GM18861 (cell line): ENCODE results near the gene COL4A2.
"Not testable (repeated sequence)": the region's sequence is repeated elsewhere in the genome, so short reads cannot be mapped to it uniquely, and the experiment has no call there.

Experiments used
- ATAC-seq: cut with Tn5 transposase; IDR thresholded peaks from one replicate; pipeline ENCODE4 v1.9.1; 2021; ENCODE audit not compliant: unreplicated experiment

Gene COL4A2

DNA sequence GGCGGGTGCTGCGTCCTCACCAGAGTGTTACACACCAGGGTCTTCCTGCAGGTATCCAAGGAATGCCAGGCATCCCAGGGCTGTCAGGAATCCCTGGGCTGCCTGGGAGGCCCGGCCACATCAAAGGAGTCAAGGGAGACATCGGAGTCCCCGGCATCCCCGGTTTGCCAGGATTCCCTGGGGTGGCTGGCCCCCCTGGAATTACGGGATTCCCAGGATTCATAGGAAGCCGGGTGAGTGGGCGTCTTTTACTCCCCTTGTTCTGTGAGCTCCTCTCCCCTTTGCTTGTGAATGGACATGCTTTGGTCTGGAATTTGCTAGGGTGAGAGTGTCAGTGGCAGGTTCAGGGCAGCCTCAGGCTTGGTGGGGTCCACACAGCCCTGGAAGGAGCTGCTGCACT, 178.5 kb downstream of the COL4A2 start:
- no peak for ATAC-seq

DNA sequence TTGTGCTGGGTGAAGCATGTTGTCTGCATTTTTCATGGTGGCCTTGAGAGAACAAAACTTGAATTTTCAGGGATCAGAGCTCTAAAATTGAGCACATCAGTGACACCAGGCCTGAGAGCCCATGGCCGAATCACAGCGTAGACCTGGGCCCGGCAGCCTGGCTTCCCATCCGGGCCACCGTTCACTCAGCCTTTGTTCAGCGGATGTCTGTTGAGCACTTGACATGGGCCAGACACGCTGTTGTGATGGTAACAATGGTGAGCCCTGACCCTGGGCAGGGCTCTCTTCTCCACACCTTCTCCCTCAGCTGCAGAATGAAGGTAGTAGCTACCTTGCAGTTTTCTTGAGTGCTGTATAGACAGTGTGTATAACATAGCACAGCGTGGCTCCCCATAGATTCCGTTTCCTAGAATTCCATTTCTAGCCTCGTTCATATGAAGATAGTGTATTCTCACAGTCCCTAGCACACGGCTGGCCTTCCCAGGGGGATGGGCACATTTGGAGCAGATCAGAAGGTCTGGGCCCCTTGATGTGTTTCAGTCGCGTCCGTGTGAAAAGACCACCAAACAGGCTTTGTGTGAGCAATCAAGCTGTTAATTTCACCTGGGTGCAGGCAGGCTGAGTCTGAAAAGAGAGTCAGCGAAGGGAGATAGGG, 179.1 kb downstream of the COL4A2 start:
- no peak for ATAC-seq

DNA sequence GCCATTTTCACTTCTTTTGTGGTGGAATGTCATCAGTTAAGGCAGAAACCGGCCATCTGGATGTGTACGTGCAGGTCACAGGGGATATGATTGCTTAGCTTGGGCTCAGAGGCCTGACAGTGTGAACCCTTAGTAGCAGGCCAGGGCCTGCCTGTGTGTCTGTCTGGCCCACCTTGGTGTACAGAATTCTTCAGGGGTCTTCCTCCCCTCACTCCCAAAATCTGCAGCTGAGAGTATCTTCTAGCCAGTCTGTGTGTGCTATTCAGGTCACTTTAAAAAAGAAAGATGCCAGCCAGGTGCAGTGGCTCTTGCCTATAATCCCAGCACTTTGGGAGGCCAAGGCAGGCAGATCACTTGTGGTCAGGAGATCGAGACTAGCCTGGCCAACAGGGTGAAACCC, 179.8 kb downstream of the COL4A2 start:
- not testable (repeated sequence) for ATAC-seq

DNA sequence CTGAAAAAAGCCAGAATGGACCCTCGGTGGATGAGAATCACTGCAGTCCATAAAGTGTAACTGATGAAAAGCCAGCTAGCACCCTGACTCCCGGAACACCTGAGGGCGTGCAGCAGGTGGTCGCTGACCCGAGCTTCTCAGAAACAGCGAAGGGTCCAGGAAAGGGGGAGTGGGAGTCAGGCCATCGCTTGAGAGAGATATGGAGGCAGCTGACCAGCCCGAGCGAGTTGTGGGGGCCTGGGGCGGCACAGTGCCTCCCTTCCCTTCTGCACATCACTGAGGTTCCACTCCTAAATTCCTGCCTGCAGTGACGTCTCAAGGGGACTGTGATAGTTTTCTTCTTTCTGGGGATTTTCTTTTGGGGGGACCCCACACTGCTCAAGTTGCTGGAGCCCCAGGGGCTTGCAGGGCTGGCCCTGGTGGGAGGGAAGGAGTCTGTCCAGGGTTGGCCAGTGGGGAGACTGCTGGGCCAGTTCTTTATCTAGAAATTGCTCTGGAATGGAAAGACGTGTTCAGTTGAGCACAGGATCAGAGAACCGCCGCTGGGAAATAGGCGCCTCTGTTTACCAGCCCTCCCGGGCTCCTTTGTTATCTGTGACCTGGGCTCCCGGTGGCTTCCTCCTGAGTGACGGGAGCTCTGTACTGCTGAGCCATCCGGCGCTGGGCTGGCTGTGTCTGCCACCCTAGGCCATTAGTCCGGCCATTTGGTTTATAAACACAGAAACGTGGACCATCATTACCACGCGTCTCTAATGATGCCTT, 183.1 kb downstream of the COL4A2 start:
- ATAC-seq = no peak

DNA sequence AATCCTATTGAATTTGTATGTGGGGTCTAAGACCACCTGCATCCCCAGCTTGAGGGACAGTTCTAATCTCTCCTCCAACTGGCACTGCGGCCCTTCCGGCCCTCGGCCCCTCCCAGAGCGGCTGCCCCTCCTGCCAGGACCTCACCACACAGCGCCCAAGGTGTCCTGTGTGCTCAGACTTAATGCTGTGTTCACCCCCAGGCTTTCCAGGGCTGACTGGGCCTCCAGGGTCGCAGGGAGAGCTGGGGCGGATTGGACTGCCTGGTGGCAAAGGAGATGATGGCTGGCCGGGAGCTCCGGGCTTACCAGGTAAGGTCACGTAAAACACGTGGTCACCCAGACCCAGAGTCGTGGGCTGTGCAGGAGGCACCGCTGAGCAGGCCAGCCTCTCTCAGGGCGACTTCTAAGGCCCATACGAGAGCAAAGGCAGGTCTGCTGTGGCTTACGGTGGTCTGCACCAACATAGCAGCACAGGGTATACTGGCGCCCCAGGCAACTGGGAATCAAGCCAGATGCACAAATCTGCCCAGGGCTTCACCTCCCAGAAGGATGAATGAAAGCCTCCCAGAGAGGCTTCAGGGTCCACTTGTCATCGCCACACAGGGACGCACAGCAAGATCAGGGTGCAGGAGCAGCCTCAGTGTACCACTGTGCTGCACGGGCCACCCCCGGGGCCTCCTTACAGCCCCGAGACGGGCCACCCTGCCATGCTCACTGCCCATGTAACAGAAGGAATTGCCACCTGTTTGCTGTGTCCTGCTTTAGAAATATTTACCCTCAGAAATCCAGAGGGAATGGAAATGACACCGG, 185.0 kb downstream of the COL4A2 start:
- ATAC-seq = no peak

DNA sequence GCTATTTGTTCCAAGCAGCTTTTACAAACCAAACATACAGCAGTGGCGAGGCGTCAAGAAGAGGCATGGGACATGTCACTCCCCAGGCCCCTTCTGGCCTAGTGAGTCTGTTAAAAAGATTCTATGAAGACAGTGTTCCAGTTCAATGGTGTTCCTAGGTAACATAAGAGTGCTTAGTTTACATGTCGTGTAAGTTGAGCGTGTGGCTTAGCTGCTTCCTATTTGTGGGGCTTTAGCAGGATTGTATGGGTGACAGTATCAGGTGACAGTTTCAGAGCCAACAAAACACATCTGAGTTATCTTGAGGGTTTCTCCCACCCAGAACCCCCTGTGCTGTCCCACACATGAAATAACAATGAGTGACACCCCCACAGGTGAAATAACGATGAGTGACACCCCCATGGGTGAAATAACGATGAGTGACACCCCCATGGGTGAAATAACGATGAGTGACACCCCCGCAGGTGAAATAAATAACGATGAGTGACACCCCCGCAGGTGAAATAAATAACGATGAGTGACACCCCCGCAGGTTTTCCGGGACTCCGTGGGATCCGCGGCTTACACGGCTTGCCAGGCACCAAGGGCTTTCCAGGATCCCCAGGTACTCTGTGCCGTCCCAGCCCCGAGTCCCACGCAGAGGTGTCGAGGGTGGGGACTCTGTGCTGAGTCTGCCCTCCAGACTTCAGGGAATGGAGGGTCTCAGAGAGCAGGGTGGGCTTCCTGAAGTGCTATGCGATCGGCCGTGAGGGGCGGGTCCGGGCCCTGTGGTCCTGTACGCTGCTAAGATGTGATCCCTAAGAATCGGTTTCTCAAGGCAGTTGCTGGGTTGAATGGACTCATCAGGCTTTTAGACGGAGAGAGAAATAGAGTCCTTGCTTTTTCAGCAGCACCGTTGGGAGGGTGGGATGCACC, 185.9 kb downstream of the COL4A2 start:
- ATAC-seq = no peak

DNA sequence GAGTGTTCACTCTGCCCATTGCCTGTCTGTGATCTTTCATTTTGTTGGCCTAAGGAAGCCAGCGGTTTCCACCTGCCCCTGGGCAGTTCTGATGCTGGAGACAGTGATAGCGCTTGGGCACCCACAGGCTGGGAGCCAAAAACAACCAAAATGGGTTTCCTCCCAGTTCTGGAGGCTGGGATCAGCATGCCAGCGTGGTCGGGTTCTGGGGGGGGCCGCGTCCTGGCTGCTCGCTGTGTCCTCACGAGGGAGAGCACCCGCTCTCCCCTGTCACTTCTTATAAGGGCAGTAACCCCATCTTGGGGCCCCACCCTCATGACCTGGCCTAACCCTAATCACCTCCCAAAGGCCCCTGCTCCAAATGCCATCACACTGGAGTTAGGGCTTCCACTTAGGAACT, 186.5 kb downstream of the COL4A2 start:
- no peak for ATAC-seq

DNA sequence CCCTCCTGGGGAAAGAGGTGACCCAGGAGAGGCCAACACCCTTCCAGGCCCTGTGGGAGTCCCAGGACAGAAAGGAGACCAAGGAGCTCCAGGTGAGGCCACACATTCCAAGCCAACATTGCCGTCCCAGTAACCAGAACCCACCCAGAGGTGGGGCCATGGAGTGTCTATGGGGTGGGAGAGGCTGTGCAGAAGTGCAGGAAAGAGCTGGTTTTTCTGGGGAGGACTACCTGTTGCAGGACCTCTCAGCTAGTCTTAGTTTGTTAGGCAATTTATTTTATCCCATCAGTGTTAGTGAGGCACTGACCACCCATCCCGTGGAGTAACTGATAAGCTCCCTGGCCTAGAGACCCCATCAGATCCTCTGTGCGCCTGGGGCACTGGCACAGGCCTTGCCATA, 188.3 kb downstream of the COL4A2 start:
- no peak for ATAC-seq

DNA sequence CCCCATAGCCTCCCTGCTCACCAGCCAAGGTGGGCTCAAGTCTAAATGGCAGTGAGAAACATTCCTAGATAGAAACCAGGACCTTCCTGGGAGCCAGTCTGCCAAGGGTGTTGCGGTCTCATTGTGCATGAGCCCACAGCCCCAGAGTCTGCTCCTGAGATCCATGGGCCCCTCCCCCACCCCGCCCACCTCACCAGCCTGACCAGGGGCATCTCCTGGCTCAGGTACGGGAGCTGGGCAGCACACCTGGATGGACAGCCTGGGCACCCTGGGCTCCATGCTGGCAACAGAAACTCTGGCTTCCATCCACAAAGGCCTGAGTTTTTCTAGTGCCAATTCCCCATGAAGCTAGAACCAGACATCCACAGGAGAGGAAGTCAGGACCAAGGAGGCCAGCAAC, 188.8 kb downstream of the COL4A2 start:
- ATAC-seq = no peak

DNA sequence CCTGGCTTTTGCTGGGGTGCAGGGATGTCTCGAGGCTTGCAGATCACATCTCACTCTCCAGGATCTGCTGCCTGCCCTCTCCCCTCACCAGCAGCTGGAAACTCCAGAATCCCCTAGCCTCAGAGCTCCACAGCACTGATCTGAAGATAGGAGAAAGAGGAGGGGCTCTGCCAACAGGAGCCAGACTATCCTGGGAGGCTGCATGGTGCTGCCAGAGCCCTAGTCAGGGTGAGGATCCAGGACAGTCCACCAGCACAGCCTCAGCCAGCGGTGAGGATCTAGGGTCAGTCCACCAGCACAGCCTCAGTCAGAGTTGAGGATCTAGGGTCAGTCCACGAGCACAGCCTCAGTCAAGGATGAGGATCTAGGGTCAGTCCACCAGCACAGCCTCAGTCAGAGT, 189.2 kb downstream of the COL4A2 start:
- no peak for ATAC-seq

DNA sequence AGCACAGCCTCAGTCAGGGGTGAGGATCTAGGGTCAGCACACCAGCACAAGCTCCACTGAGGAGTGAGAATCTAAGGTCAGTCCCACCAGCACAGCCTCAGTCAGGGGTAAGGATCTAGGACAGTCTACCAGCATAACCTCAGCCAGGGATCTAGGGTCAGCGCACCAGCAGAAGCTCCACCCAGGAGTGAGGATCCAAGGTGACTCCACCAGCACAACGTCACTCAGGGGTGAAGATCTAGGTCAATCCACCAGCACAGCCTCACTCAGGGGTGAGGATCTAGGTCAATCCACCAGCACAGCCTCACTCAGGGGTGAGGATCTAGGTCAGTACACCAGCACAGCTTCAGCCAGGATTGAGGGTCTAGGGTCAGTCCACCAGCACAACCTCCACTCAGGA, 189.9 kb downstream of the COL4A2 start:
- ATAC-seq = no peak

DNA sequence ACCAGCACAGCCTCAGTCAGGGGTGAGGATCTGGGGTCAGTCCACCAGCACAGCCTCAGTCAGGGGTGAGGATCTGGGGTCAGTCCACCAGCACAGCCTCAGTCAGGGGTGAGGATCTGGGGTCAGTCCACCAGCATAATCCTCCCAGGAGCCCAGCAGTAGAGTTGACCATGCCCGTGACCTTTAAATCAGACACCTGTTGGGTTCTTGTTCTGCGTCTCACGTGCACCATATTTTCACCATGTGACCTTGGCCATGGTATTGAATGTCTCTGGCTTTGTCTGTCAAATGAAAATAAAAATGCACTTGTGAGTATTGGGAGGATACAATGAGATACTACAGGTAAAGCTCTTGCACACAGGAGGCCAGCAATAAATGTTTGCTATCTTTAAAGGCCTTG, 190.8 kb downstream of the COL4A2 start:
- ATAC-seq = not testable (repeated sequence)

DNA sequence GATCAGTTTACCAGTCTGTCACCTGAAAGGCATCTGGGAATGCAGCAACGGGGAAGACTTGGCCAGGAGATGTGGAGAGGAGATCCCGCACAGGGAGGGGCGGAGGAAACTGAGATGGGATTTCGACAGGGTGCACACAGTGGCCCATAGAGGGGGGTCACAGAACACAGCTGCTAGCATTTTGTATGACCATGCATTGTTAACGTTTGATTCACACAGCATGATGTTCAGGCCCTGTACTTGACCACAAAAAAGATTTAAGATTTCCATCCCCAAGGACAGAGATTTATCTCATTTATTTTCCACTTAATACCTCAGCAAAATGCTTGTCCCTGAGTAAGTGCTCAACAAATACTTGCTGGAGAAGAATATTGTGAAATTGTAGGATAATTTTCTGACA, 191.2 kb downstream of the COL4A2 start:
- no peak for ATAC-seq

DNA sequence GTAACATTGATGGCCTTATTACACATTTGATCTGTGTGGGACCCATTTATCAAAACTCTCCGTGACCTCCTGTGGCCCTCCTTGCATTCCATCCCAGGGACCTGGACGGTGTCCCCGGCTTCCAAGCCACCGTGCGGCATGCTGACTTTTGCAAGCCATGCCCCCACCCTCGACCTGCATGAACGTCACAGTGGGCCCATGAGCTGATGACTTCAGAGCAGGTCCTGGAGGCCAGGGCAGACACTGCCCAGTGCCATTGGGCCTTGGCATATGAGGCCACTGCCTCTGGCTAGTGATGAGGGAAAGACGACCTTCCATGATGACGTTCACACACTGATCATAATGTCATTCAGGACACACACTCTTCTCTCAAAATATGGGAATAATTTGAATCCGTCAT, 191.7 kb downstream of the COL4A2 start:
- no peak for ATAC-seq

DNA sequence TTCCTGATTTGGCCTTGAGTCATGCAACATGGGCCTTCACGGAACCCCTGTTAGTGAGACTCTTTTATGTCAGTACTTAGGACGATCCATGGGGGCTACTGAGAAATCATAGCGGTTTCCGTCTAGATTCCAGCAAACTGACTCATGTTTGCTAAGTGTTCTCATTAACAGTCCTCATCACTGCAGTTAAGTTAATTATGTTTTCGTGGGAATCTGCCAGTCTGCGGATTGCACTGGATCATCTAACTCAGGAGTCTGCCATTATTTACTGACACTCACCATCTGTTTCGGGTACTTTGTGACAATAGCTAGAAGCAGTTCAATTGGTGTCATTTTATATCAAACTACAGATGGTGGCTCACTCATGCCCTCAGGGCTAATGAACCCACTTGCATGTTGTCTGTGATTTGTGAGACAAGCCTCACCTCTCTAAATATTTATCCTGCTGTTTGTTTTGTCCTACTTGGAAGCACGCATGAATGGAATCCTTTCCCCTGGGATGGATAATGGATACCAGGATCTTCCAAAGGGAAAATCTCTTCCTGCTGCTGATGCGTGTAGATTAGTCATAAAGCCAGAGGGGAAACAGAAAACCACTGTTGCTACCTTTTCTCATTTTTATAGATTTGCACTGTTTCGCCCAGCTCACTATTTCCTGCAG, 192.7 kb downstream of the COL4A2 start:
- ATAC-seq = no peak

DNA sequence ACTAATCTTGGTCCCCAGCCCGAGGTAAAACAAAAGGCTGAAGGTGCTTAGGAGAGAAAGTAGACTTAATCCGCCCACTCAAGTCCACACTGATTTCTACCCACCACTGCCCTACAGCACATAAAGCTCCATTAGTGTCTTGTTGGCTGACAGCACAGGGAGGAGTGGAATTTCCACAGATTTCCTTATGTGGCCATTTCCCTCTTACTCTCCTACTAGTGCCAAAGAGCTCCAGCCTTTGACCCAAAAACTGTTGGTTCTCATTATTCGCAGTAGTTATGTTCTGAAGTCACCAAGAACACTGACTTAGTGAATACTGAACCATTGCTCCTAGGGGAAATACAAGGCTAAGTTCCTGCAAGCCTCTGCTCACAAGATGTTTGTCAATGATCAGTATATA, 193.3 kb downstream of the COL4A2 start:
- ATAC-seq = no peak

DNA sequence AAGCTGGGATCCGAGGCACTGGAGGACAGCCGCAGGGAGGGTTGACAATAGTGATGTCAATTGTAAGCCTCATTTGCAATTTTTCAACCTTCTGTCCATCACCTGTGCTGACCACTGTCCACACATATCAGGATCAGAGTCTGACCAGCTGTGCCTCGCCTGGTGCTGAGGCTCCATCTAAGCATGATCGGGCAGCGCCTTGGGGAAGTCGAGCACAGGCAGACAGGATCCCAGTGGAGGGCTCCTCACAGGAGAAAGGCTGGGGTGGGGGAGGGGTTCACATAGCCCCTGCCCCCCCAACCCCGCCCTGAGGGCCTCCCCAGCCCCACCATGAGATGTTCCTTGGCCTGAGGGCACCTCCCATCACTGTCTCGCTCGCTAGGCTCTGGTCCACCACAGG, 194.1 kb downstream of the COL4A2 start:
- no peak for ATAC-seq

DNA sequence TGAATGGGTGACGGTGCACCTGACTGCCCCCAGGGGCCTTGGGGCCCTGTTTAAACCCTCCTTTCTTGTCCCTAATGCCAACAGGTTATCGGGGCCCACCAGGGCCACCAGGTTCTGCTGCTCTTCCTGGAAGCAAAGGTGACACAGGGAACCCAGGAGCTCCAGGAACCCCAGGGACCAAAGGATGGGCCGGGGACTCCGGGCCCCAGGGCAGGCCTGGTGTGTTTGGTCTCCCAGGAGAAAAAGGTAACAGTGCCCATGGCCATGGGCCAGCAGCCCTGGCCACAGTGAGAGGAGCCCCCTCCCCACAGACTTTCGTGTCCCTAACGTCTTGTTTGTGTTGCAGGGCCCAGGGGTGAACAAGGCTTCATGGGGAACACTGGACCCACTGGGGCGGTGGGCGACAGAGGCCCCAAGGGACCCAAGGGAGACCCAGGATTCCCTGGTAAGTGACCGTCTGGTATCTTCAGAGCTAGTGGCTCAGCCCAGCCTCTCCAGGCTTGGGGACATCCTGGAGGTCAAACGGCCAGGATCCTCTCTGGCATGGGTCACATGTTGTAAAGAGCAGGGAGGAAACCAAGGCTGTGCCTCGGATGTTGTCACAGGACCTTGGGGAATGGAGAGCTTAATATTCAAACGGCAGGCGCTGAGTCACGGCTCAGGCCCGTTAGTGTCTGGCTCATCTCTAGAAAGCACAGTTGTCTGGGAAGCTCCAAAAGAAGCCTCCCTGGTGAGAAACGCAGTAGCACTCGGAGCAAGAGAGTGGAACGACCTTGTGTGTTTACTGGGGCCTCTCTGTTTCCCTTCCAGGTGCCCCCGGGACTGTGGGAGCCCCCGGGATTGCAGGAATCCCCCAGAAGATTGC, 196.2 kb downstream of the COL4A2 start:
- peak; percentile 46 for ATAC-seq

DNA sequence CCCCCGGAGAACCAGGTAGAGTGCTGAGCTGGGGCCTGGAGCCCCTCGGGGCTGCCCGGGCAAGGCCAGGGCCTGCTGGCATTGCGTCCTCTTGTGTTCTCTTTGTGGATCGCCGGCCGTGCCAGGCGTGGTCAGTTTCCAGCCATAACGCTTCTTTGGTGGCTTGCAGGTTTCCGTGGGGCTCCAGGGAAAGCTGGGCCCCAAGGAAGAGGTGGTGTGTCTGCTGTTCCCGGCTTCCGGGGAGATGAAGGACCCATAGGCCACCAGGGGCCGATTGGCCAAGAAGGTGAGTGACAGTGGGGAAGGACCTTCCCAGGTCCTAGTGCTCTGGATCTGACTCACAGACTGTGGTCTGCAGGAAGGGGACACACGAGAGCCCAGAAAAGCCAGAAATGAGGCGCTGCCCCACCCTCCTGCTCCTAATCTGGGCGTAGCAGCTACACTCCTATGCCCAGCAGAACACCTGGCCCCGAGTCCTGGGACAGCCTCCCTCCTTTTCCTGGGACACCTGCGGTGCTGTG, 197.0 kb downstream of the COL4A2 start:
- ATAC-seq = no peak
